ENCODE results near the gene FRMD4A.

FRMD4A gene

GRCh38 chr10:13998163-13998835, 332.4 kb downstream of the FRMD4A start:
- no peak for DNase-seq (ENCODE audit: extremely low read depth, low read depth)
- no peak overlapping the region for H3K4me3 ChIP-seq (replicated peaks; ENCODE audit: low read depth, low read length)
- no peak for TF ChIP-seq CTCF (IDR thresholded peaks at IDR 0.05; ENCODE audit: low read depth, low read length, missing control alignments)

- no peak for DNase-seq (ENCODE audit: extremely low read depth, low read depth)
- TF ChIP-seq CTCF (IDR thresholded peaks at IDR 0.05; ENCODE audit: low read depth, low read length, missing control alignments), result no peak
- no peak overlapping the region for H3K4me3 ChIP-seq (replicated peaks; ENCODE audit: low read depth, low read length)
Measured at GRCh38 chr10:13997650-13998049, 333.1 kb downstream of the FRMD4A start.

GRCh38 chr10:13994932-13995331, 335.8 kb downstream of the FRMD4A start:
- no peak for DNase-seq (ENCODE audit: extremely low read depth, low read depth)
- TF ChIP-seq CTCF (IDR thresholded peaks at IDR 0.05; ENCODE audit: low read depth, low read length, missing control alignments), result no peak
- no peak overlapping the region for H3K4me3 ChIP-seq (replicated peaks; ENCODE audit: low read depth, low read length)

- no peak for DNase-seq (ENCODE audit: extremely low read depth, low read depth)
- no peak overlapping the region for H3K4me3 ChIP-seq (replicated peaks; ENCODE audit: low read depth, low read length)
- TF ChIP-seq CTCF (IDR thresholded peaks at IDR 0.05; ENCODE audit: low read depth, low read length, missing control alignments), result no peak
Measured at GRCh38 chr10:13993673-13994089, 337.0 kb downstream of the FRMD4A start.

- no peak for DNase-seq (ENCODE audit: extremely low read depth, low read depth)
- H3K4me3 ChIP-seq (replicated peaks; ENCODE audit: low read depth, low read length), result no peak overlapping the region
- no peak for TF ChIP-seq CTCF (IDR thresholded peaks at IDR 0.05; ENCODE audit: low read depth, low read length, missing control alignments)
Measured at GRCh38 chr10:13993169-13993568, 337.6 kb downstream of the FRMD4A start.

- no peak for TF ChIP-seq CTCF (IDR thresholded peaks at IDR 0.05; ENCODE audit: low read depth, low read length, missing control alignments)
- H3K4me3 ChIP-seq (replicated peaks; ENCODE audit: low read depth, low read length), result peak overlapping the region; percentile 2; the same call in 1 of the 2 replicates
- no peak for DNase-seq (ENCODE audit: extremely low read depth, low read depth)
Measured at GRCh38 chr10:13991353-13991752, 339.4 kb downstream of the FRMD4A start.

- DNase-seq (ENCODE audit: extremely low read depth, low read depth), result no peak
- peak overlapping the region; percentile 2; the same call in 1 of the 2 replicates for H3K4me3 ChIP-seq (replicated peaks; ENCODE audit: low read depth, low read length)
Measured at GRCh38 chr10:13990946-13991345, 339.8 kb downstream of the FRMD4A start.

More at GRCh38 chr10:13990946-13991345, 339.8 kb downstream of the FRMD4A start:
- no peak for TF ChIP-seq CTCF (IDR thresholded peaks at IDR 0.05; ENCODE audit: low read depth, low read length, missing control alignments)
